ENCODE measurements around the gene UBB. TPM values are rescaled to one million over a fixed set of nuclear protein-coding genes. Genes with fewer than 3 reads are reported as not detected.

Gene UBB
- total and polyA plus RNA-seq, 3 experiments from 2014 or later, result 1,678 to 2,132 (median 1,690) TPM

DNA sequence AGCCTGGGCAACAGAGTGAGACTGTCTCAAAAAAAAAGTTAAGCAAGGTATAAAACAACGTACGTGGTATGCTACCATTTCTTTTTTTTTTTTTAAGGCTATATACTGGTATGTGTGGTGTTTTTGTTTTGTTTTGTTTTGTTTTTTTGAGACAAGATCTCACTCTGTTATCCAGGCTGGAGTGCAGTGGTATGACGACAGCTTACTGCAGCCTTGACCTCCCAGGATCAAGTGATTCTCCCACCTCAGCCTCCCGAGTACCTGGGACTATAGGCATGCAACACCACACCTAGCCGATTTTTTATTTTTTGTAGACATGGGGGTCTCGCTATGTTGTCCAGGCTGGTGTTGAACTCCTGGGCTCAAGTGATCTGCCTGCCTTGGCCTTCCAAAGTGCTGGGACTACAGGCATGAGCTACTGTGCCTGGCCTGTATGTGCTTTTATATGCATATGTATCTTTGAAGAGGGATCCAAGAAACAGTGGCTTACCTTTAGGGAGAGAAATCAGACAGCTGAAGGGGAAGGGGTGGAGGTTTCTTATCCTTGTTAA lies 34.1 kb upstream of the UBB start:
- CTCF ChIA-PET, result interaction anchor here (10.7 kb wide), 1 partner anchor 18 kb away, joined by 68 read pairs; no protein-coding TSS in a partner anchor
- Histone ChIP-seq H3K4me1 (ENCODE audit: insufficient read depth, low read length) (peaks cover 2% of the 10 kb centered on the region), H3K36me3 (ENCODE audit: insufficient read depth, low read length) (no peaks in the 10 kb centered on the region), H3K4me3 (ENCODE audit: low read length) (no peak overlapping the region), H3K27me3 (ENCODE audit: insufficient read depth, low read length, poor library complexity, severe bottlenecking) (no peaks in the 10 kb centered on the region), H3K27ac (ENCODE audit: low read depth, low read length) (no peak overlapping the region), H3K9me3 (ENCODE audit: low read length) (no peaks in the 10 kb centered on the region)
- H3K27ac Mint-ChIP-seq, result peak overlapping the region in 1 of 8 donors; percentile 91
- peaks cover 6 to 7% (median 6%) of the 10 kb centered on the region in 3 donors for H3K4me1 Mint-ChIP-seq
- H3K4me3 Mint-ChIP-seq, result no peak overlapping the region
- peaks cover 0 to 40% (median 2%) of the 10 kb centered on the region in 3 donors for H3K36me3 Mint-ChIP-seq
- H3K9me3 Mint-ChIP-seq, result no peaks in the 10 kb centered on the region
- H3K27me3 Mint-ChIP-seq, result no peaks in the 10 kb centered on the region
- POLR2A ChIA-PET, result no interaction called here
- DNase-seq, result no peak

DNA sequence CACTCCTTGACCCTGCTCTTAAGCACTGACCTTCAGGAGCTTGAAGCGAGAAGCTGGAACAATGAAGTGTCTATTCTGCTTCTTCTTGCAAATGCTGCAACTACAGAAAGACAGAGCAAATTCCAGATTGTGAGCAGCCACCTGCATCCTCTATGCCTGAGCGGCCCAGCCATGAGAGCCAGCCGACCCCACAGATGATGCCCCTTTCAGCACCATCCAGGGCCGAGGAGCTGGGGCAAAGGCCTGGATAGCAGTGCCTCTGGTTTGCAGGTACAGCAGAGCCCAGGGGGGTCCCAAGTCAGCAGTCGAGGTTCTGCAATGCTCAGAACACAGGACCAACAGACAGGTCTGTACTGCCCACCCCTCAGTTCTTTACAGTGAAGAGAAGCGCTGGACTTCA lies 32.3 kb upstream of the UBB start:
- H3K4me1 ChIP-seq (ENCODE audit: insufficient read depth, low read length), result peaks cover 9% of the 10 kb centered on the region
- H3K27me3 ChIP-seq (ENCODE audit: insufficient read depth, low read length, poor library complexity, severe bottlenecking), result no peaks in the 10 kb centered on the region
- H3K36me3 Mint-ChIP-seq, result peaks cover 0 to 28% (median 2%) of the 10 kb centered on the region in 3 donors
- CTCF ChIA-PET, result interaction anchor here (10.7 kb wide), 1 partner anchor 16 kb away, joined by 68 read pairs; no protein-coding TSS in a partner anchor
- peaks cover 0 to 2% of the 10 kb centered on the region in 2 donors for H3K27me3 Mint-ChIP-seq
- H3K4me1 Mint-ChIP-seq, result peaks cover 14 to 16% (median 16%) of the 10 kb centered on the region in 3 donors
- peak overlapping the region in 1 of 8 donors; percentile 47 for H3K27ac Mint-ChIP-seq
- no peaks in the 10 kb centered on the region for H3K9me3 ChIP-seq (ENCODE audit: low read length)
- POLR2A ChIA-PET, result no interaction called here
- no peaks in the 10 kb centered on the region for H3K9me3 Mint-ChIP-seq
- no peak overlapping the region for H3K4me3 ChIP-seq (ENCODE audit: low read length)
- H3K36me3 ChIP-seq (ENCODE audit: insufficient read depth, low read length), result no peaks in the 10 kb centered on the region
- no peak overlapping the region for H3K27ac ChIP-seq (ENCODE audit: low read depth, low read length)
- DNase-seq, result no peak
- H3K4me3 Mint-ChIP-seq, result peak overlapping the region in 1 of 7 donors; percentile 40

DNA sequence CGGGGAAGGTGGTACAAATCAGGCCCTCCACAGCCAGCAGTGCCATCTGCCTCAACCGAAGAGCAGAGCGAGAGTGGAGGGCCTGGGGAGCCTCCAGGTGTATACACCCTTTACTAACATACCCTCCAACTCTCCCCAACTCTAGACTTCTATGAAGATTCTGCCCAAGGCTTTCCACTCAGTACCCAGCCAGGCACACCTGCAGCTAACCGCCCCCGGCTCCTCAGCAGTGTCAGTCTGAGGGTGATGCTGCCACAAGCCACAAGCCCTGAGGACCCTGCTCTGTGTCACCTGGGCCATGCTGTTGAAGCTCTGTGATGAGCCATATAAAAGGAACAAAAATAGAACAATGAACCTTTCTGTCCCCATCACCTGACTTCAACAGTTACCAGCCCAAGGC lies 31.5 kb upstream of the UBB start:
- Histone ChIP-seq H3K9me3 (ENCODE audit: low read length) (no peaks in the 10 kb centered on the region), H3K27me3 (ENCODE audit: insufficient read depth, low read length, poor library complexity, severe bottlenecking) (no peaks in the 10 kb centered on the region), H3K4me3 (ENCODE audit: low read length) (no peak overlapping the region), H3K27ac (ENCODE audit: low read depth, low read length) (no peak overlapping the region), H3K36me3 (ENCODE audit: insufficient read depth, low read length) (no peaks in the 10 kb centered on the region), H3K4me1 (ENCODE audit: insufficient read depth, low read length) (peaks cover 13% of the 10 kb centered on the region)
- H3K9me3 Mint-ChIP-seq, result no peaks in the 10 kb centered on the region
- CTCF ChIA-PET, result interaction anchor here (10.7 kb wide), 1 partner anchor 15 kb away, joined by 68 read pairs; no protein-coding TSS in a partner anchor
- no peak for DNase-seq
- POLR2A ChIA-PET, result interaction anchor here (0.7 kb wide), 2 partner anchors 11 to 29 kb away, joined by 3 read pairs; no protein-coding TSS in a partner anchor
- peaks cover 17 to 21% (median 20%) of the 10 kb centered on the region in 3 donors for H3K4me1 Mint-ChIP-seq
- peaks cover 0 to 21% (median 0%) of the 10 kb centered on the region in 3 donors for H3K36me3 Mint-ChIP-seq
- peak overlapping the region in 2 of 8 donors; percentile 11 to 37 for H3K27ac Mint-ChIP-seq
- H3K4me3 Mint-ChIP-seq, result peak overlapping the region in 1 of 7 donors; percentile 40
- H3K27me3 Mint-ChIP-seq, result peaks cover 0 to 2% of the 10 kb centered on the region in 2 donors

DNA sequence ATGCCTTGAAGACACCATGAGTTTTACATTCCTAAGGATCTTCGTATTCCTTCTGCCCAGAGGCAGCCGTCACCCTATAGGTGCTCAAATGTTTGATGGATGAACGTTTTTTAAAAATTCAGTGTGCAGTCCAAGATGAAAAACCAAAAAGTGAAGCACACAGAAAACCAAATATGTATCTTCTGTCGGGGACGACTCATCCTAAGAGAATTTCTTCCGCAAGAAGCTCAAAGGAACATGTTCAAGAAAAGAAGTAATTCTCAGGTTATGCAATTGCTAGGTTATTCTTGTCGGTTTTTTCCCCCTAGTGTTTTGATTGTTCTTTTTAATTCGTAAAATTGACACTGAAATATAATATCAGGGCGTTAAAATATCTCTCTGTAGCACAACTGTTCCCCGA lies 29.1 kb upstream of the UBB start:
- peak overlapping the region; percentile 20 for H3K27ac ChIP-seq (ENCODE audit: low read depth, low read length)
- H3K27me3 Mint-ChIP-seq, result peaks cover 0 to 2% of the 10 kb centered on the region in 2 donors
- DNase-seq, result no peak
- H3K4me1 ChIP-seq (ENCODE audit: insufficient read depth, low read length), result peaks cover 13% of the 10 kb centered on the region
- no peaks in the 10 kb centered on the region for H3K36me3 ChIP-seq (ENCODE audit: insufficient read depth, low read length)
- no peaks in the 10 kb centered on the region for H3K27me3 ChIP-seq (ENCODE audit: insufficient read depth, low read length, poor library complexity, severe bottlenecking)
- H3K4me3 Mint-ChIP-seq, result peak overlapping the region; percentile 93 to 98 (median 94)
- peaks cover 17 to 21% (median 20%) of the 10 kb centered on the region in 3 donors for H3K4me1 Mint-ChIP-seq
- H3K9me3 Mint-ChIP-seq, result no peaks in the 10 kb centered on the region
- H3K36me3 Mint-ChIP-seq, result peaks cover 0 to 16% (median 0%) of the 10 kb centered on the region in 3 donors
- CTCF ChIA-PET, result interaction anchor here (1.5 to 10.7 kb wide), 2 partner anchors 12 to 64 kb away, joined by 4 to 68 read pairs; partner anchors contain the start of gene TRPV2
- POLR2A ChIA-PET, result interaction anchor here (1.2 kb wide), 1 partner anchor 12 kb away, joined by 3 read pairs; no protein-coding TSS in a partner anchor
- H3K9me3 ChIP-seq (ENCODE audit: low read length), result no peaks in the 10 kb centered on the region
- peak overlapping the region; percentile 69 for H3K4me3 ChIP-seq (ENCODE audit: low read length)
- H3K27ac Mint-ChIP-seq, result peak overlapping the region in 6 of 8 donors; percentile 57 to 90 (median 78)

DNA sequence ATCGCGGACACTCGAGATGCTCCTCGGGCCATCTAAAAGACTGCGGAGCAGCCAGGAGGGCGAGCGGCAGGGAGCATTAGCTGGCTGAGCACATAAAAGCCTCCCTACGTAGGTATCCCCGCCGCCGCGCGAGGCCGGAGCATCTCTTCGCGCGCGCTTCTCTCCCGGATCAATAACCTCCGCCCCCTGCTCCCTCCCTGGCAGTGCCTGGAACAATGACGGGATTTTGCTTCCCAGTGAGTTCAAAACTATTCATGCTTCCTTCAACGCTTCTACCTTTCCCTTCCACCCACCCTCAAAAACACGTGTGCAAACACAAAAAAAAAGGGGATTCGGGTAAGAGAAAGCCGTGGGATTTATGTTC lies 28.6 kb upstream of the UBB start:
- Mint-ChIP-seq H3K36me3 (peaks cover 0 to 16% (median 0%) of the 10 kb centered on the region in 3 donors), H3K9me3 (no peaks in the 10 kb centered on the region), H3K27me3 (peaks cover 0 to 2% of the 10 kb centered on the region in 2 donors), H3K4me1 (peaks cover 17 to 21% (median 20%) of the 10 kb centered on the region in 3 donors), H3K4me3 (peak overlapping the region; percentile 93 to 98 (median 94)), H3K27ac (peak overlapping the region in 6 of 8 donors; percentile 57 to 90 (median 78))
- CTCF ChIA-PET, result interaction anchor here (0.9 to 10.7 kb wide), 3 partner anchors 8 to 66 kb away, joined by 4 to 68 read pairs (median 15); no protein-coding TSS in a partner anchor
- Histone ChIP-seq H3K27me3 (ENCODE audit: insufficient read depth, low read length, poor library complexity, severe bottlenecking) (no peaks in the 10 kb centered on the region), H3K4me1 (ENCODE audit: insufficient read depth, low read length) (peaks cover 13% of the 10 kb centered on the region), H3K9me3 (ENCODE audit: low read length) (no peaks in the 10 kb centered on the region), H3K36me3 (ENCODE audit: insufficient read depth, low read length) (no peaks in the 10 kb centered on the region), H3K4me3 (ENCODE audit: low read length) (peak overlapping the region; percentile 69), H3K27ac (ENCODE audit: low read depth, low read length) (peak overlapping the region; percentile 20)
- peak in 3 of 5 donors; percentile 8 to 31 (median 14) for DNase-seq
- POLR2A ChIA-PET, result interaction anchor here (0.9 to 1.6 kb wide), 4 partner anchors 11 to 184 kb away, joined by 3 to 13 read pairs (median 6); partner anchors contain the start of gene UBB

DNA sequence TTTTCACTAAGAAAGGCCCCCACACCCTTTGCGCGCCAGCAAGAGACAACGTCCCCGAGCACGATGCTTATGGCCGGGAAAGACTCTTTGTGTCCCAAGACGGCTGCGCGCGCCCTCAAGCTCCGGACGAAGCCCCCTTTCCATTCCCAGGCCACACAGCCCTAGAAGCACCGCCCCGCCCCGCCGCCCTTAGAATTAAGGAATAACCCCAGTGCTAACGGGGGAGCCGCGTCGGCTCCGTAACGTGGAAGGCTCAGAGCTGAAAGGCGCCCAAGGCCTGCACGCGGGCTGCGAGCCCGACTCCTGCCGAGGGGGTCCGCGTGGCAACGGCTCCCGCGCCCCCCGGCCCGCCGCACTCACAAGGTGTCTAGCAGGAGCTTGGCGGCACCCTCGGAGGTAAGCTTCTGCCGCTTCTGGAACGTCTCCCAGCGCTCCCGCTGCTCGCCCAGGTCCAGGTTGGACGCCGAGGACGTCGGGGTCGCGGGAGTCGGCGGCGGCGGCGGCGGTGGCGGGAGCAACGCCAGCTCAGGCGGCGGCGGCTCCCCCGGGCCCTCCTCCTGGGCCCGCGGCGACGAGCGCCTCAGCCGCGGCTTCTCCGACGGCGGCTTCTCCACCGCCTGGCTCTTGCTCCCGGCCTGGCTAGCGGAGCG lies 28.1 kb upstream of the UBB start:
- H3K27ac Mint-ChIP-seq, result peak overlapping the region; percentile 57 to 95 (median 78)
- H3K27me3 Mint-ChIP-seq, result peaks cover 0 to 2% of the 10 kb centered on the region in 2 donors
- no peaks in the 10 kb centered on the region for H3K9me3 Mint-ChIP-seq
- H3K4me1 ChIP-seq (ENCODE audit: insufficient read depth, low read length), result peaks cover 13% of the 10 kb centered on the region
- peak overlapping the region; percentile 93 to 98 (median 94) for H3K4me3 Mint-ChIP-seq
- ChIA-PET CTCF (interaction anchor here (0.5 to 10.7 kb wide), 9 partner anchors 8 to 332 kb away, joined by 3 to 68 read pairs (median 4); partner anchors contain the start of gene TRPV2), POLR2A (interaction anchor here (0.6 to 1.6 kb wide), 6 partner anchors 11 to 183 kb away, joined by 3 to 13 read pairs (median 6); partner anchors contain the start of gene UBB)
- peak overlapping the region; percentile 20 for H3K27ac ChIP-seq (ENCODE audit: low read depth, low read length)
- peaks cover 17 to 21% (median 20%) of the 10 kb centered on the region in 3 donors for H3K4me1 Mint-ChIP-seq
- H3K9me3 ChIP-seq (ENCODE audit: low read length), result no peaks in the 10 kb centered on the region
- no peaks in the 10 kb centered on the region for H3K27me3 ChIP-seq (ENCODE audit: insufficient read depth, low read length, poor library complexity, severe bottlenecking)
- DNase-seq, result peak; percentile 10 to 58 (median 47)
- H3K36me3 ChIP-seq (ENCODE audit: insufficient read depth, low read length), result no peaks in the 10 kb centered on the region
- H3K4me3 ChIP-seq (ENCODE audit: low read length), result peak overlapping the region; percentile 69
- peaks cover 0 to 13% (median 0%) of the 10 kb centered on the region in 3 donors for H3K36me3 Mint-ChIP-seq

DNA sequence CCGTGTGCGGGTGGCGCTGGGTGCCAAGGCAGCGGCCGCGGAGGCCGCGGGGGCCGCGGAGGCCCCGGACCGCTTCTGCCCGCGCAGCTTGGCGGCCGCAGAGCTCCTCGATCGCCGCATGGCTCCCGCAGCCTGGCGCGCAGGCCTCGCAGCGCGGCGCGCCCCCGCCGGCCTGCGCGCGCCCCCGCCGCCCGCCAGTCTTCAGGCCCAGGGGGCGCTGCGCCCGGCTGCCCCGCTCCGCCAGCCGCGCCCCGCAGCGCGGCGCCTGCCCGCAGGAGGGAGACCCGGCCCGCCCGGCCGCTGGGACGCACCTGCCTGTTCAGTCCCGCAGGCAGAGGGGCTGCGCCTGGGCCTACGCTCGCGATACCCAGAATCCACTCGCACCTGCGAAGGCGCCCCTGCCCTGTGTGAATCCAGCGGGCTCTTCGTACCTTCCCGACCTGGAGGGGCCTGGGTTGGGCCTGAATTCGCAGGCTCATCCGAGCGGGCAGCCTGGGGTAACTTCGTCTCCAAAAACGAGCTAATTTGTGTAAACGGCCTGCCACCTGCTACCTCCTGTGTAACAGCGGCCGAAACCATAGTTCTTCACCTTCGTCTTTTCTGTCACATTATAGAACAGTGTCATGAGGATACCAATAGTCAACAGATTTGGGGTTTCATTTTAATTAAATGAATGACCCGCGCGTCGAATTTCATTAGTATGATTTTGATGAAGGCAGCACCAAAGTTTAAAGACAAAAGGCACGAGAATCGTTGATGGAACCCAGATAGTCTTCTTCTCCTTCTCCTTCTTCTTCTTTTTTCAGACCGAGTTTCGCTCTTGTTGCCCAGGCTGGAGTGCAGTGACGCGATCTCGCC lies 27.3 kb upstream of the UBB start, which contains the start of gene CENPV:
CENPV (minus strand) TSS at position 153 of the 858 bp plus-strand sequence; CDS start at position 120, 33 bp downstream.
- CTCF ChIA-PET, result interaction anchor here (0.5 to 10.7 kb wide), 9 partner anchors 9 to 333 kb away, joined by 3 to 68 read pairs (median 4); partner anchors contain the start of gene TRPV2
- peak within 1 kb of the TSS; percentile 31 for H3K27ac ChIP-seq (ENCODE audit: low read depth, low read length)
- POLR2A ChIA-PET, result interaction anchor here (0.5 to 1.6 kb wide), 6 partner anchors 16 to 182 kb away, joined by 3 to 13 read pairs (median 6); partner anchors contain the start of gene UBB

More for the DNA sequence above, 27.3 kb upstream of the UBB start, which contains the start of gene CENPV:
- Mint-ChIP-seq H3K27me3 (peaks cover 0 to 2% of the 10 kb centered on the region in 2 donors), H3K36me3 (peaks cover 0 to 13% (median 0%) of the 10 kb centered on the region in 3 donors), H3K9me3 (no peaks in the 10 kb centered on the region), H3K4me1 (peaks cover 17 to 21% (median 20%) of the 10 kb centered on the region in 3 donors), H3K4me3 (peak within 1 kb of the TSS; percentile 93 to 98 (median 94)), H3K27ac (peak within 1 kb of the TSS; percentile 57 to 96 (median 80))
- Histone ChIP-seq H3K27me3 (ENCODE audit: insufficient read depth, low read length, poor library complexity, severe bottlenecking) (no peaks in the 10 kb centered on the region), H3K36me3 (ENCODE audit: insufficient read depth, low read length) (no peaks in the 10 kb centered on the region), H3K9me3 (ENCODE audit: low read length) (no peaks in the 10 kb centered on the region), H3K4me3 (ENCODE audit: low read length) (peak within 1 kb of the TSS; percentile 69), H3K4me1 (ENCODE audit: insufficient read depth, low read length) (peaks cover 13% of the 10 kb centered on the region)
- DNase-seq, result peak; percentile 56 to 79 (median 67)

Measured in CD8-positive, alpha-beta memory T cell (primary cell).